Measurements from ENCODE around the gene TMEM254. TPM values are rescaled to one million over a fixed set of nuclear protein-coding genes. Genes with fewer than 3 reads are reported as not detected.
A peak's percentile ranks its signal among the peaks of the same experiment; 100 is the strongest.

The TMEM254 gene
- total and polyA plus RNA-seq, 2 of the 13 experiments (the other 11 are each of a cell fraction or from before 2014, with no cell fraction given), result 11.2 to 39.0 TPM

DNA sequence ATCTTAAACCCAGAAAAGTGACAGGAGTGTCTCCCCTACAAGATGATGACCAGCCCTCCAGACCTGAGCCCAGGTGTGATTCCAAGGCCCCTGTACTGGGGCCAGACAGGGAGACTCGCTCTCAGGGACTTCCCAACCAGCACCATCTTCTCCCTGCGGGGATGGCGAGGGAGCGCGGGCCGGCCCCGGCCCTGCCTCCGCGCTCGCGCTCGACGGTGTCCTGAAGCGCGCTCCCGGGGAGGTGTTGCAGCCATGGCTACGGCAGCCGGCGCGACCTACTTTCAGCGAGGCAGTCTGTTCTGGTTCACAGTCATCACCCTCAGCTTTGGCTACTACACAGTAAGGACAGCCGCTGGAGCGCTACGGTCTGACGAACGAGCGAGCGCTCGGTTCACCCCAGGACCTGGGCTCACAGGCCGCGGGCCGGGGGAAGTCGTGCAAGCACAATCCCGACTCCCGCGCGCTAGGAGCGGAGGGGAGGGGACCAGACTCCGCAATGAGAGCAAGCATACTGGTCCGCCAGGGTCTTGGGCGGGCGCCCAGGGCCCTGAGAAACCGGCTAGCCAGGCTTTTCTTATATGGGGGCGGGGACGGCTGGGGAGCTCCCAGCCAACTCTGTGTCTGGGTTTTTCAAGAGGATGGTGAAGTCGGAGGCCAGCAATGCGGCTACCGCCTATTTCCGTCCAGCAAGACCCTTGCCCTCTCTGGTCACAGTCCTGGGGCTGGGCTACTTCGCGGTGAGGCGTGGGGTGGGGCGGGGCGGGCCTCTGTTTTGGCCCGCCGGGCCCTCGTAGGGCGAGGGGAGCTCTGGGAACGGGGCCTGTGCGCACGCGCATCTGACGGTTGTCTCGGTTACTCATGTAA lies at the start of gene TMEM254 (continued):
- TF ChIP-seq, protein P1, sequence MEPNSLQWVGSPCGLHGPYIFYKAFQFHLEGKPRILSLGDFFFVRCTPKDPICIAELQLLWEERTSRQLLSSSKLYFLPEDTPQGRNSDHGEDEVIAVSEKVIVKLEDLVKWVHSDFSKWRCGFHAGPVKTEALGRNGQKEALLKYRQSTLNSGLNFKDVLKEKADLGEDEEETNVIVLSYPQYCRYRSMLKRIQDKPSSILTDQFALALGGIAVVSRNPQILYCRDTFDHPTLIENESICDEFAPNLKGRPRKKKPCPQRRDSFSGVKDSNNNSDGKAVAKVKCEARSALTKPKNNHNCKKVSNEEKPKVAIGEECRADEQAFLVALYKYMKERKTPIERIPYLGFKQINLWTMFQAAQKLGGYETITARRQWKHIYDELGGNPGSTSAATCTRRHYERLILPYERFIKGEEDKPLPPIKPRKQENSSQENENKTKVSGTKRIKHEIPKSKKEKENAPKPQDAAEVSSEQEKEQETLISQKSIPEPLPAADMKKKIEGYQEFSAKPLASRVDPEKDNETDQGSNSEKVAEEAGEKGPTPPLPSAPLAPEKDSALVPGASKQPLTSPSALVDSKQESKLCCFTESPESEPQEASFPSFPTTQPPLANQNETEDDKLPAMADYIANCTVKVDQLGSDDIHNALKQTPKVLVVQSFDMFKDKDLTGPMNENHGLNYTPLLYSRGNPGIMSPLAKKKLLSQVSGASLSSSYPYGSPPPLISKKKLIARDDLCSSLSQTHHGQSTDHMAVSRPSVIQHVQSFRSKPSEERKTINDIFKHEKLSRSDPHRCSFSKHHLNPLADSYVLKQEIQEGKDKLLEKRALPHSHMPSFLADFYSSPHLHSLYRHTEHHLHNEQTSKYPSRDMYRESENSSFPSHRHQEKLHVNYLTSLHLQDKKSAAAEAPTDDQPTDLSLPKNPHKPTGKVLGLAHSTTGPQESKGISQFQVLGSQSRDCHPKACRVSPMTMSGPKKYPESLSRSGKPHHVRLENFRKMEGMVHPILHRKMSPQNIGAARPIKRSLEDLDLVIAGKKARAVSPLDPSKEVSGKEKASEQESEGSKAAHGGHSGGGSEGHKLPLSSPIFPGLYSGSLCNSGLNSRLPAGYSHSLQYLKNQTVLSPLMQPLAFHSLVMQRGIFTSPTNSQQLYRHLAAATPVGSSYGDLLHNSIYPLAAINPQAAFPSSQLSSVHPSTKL (CRISPR knock-in tag; IDR thresholded peaks at IDR 0.05), result no peak; the same call in 1 of the 2 replicates
- no peak for TF ChIP-seq ZKSCAN8 (CRISPR knock-in tag; IDR thresholded peaks at IDR 0.05; ENCODE audit: borderline replicate concordance)
- peak; percentile 14; the same call in 1 of the 2 replicates for TF ChIP-seq SMAD3 (CRISPR knock-in tag; IDR thresholded peaks at IDR 0.05)
- TF ChIP-seq PAF1 (CRISPR knock-in tag; IDR thresholded peaks at IDR 0.05), result no peak
- peak; percentile 75; the same call in 1 of the 2 replicates for TF ChIP-seq MEF2D (CRISPR knock-in tag; IDR thresholded peaks at IDR 0.05)
- peak; percentile 43; the same call in 1 of the 2 replicates for TF ChIP-seq ZNF317 (CRISPR knock-in tag; IDR thresholded peaks at IDR 0.05)
- TF ChIP-seq ZNF782 (CRISPR knock-in tag; IDR thresholded peaks at IDR 0.05; ENCODE audit: borderline replicate concordance), result 0 out of 2 replicates have a peak, but pooled peaks have one; percentile 60
- no peak for TF ChIP-seq MATR3 (CRISPR knock-in tag; IDR thresholded peaks at IDR 0.05)
- TF ChIP-seq, protein P2, sequence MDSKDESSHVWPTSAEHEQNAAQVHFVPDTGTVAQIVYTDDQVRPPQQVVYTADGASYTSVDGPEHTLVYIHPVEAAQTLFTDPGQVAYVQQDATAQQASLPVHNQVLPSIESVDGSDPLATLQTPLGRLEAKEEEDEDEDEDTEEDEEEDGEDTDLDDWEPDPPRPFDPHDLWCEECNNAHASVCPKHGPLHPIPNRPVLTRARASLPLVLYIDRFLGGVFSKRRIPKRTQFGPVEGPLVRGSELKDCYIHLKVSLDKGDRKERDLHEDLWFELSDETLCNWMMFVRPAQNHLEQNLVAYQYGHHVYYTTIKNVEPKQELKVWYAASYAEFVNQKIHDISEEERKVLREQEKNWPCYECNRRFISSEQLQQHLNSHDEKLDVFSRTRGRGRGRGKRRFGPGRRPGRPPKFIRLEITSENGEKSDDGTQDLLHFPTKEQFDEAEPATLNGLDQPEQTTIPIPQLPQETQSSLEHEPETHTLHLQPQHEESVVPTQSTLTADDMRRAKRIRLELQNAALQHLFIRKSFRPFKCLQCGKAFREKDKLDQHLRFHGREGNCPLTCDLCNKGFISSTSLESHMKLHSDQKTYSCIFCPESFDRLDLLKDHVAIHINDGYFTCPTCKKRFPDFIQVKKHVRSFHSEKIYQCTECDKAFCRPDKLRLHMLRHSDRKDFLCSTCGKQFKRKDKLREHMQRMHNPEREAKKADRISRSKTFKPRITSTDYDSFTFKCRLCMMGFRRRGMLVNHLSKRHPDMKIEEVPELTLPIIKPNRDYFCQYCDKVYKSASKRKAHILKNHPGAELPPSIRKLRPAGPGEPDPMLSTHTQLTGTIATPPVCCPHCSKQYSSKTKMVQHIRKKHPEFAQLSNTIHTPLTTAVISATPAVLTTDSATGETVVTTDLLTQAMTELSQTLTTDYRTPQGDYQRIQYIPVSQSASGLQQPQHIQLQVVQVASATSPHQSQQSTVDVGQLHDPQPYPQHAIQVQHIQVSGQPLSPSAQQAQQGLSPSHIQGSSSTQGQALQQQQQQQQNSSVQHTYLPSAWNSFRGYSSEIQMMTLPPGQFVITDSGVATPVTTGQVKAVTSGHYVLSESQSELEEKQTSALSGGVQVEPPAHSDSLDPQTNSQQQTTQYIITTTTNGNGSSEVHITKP (CRISPR knock-in tag; IDR thresholded peaks at IDR 0.05; ENCODE audit: low read depth), result no peak
- no peak for TF ChIP-seq SETDB1 (CRISPR knock-in tag; IDR thresholded peaks at IDR 0.05; ENCODE audit: borderline replicate concordance)
- TF ChIP-seq ZNF335 (CRISPR knock-in tag; IDR thresholded peaks at IDR 0.05), result no peak; the same call in 1 of the 2 replicates
- peak; percentile 18; the same call in 1 of the 2 replicates for TF ChIP-seq HCFC1 (IDR thresholded peaks at IDR 0.05; ENCODE audit: low read depth, low read length)
- TF ChIP-seq, protein P3, sequence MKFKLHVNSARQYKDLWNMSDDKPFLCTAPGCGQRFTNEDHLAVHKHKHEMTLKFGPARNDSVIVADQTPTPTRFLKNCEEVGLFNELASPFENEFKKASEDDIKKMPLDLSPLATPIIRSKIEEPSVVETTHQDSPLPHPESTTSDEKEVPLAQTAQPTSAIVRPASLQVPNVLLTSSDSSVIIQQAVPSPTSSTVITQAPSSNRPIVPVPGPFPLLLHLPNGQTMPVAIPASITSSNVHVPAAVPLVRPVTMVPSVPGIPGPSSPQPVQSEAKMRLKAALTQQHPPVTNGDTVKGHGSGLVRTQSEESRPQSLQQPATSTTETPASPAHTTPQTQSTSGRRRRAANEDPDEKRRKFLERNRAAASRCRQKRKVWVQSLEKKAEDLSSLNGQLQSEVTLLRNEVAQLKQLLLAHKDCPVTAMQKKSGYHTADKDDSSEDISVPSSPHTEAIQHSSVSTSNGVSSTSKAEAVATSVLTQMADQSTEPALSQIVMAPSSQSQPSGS (CRISPR knock-in tag; IDR thresholded peaks at IDR 0.05), result no peak; the same call in 1 of the 2 replicates
- no peak for TF ChIP-seq ZNF138 (CRISPR knock-in tag; IDR thresholded peaks at IDR 0.05; ENCODE audit: low read depth)
- no peak for TF ChIP-seq ZNF282 (IDR thresholded peaks at IDR 0.05; ENCODE audit: partially characterized antibody)
- no peak; the same call in 1 of the 2 replicates for TF ChIP-seq ZNF430 (CRISPR knock-in tag; IDR thresholded peaks at IDR 0.05)
- no peak for TF ChIP-seq ZNF124 (CRISPR knock-in tag; IDR thresholded peaks at IDR 0.05)
- TF ChIP-seq KLF11 (CRISPR knock-in tag; IDR thresholded peaks at IDR 0.05), result no peak; the same call in 1 of the 2 replicates
- TF ChIP-seq FOXM1 (CRISPR knock-in tag; IDR thresholded peaks at IDR 0.05), result no peak
- no peak for TF ChIP-seq PTBP1 (IDR thresholded peaks at IDR 0.05; ENCODE audit: low read depth, low read length, poor library complexity, severe bottlenecking)
